Stimulated activated CD4-positive, alpha-beta T cell treated with anti-CD3 and anti-CD28 coated beads, Interleukin-4, amount 100 ng/mL, for 4 hours (primary cell): Measurements from ENCODE around the gene DUSP6.

Experiments
- DNase-seq, 2 experiments: peaks; one replicate each; pipeline ENCODE4 v3.0.0-alpha.2; 2020

Gene DUSP6

DNA sequence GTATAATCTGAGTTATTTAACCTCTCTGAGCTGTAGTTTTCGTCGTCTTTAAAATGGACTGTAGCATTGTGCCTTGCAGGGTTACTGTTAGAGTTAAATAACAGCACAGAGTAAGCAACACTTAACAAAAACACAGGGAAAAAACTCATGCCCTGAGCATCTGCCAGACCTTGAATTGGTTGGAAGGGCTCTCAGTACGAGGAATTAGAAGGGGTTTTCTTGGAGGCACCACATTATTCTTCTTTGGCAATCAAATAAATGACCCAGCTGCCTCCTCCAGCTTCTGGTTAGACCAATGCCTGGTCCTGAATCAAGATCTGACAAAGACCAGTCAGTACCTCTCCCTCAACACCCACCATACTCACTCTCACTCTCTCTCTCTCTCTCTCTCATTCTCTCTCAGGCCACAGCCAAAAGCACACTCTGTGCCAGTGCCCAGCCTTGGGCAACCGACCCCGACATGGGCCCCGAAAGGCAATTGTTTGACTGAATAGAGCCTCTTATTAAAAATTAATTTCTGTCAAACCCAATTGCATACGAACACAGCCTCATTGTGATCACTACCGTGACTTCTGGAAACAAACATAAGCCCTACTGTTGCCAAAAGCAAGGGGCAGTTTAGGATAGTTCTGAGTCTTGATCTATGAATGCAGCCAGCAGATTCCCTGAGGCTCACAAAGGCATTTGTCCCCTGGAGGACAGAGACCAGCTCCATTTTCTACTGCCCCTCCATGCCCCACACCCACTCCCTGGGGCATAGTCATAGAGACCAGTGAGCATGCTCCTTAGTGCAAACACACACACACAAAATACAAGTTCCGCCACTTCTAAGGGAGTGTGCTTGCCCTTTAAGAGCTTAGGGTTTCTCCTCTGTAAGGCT lies 23.9 kb downstream of the DUSP6 start:
- DNase-seq, result no peak

DNA sequence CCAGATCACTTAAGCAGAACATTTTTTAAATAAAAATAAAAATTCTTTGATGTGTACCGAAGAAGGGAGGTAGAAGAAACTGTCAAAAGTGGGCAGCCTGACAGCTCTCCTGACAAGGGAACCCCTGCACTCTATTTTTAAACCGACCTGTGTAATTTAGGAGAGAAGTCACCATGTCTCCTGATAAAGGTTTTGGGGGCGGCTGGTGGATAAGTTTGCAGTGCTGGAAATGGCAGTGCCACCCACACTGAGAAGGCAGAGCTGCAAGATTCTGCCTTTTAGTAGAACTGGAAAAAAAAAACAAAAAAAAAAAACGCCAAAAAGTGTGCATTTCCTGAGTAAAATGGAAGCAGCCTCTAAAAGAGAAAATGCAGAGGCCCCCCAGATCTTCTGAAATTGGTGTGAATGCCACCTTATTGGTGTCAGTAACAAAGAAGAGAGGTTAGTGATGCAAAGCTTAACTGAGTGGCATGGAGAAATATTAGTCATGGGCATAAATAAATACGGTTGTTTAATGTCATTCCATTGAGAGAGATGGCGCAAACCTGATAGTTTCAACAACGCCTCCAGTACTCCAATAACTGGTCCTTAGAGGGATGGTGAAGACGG lies 24.7 kb downstream of the DUSP6 start:
- DNase-seq, result no peak

- DNase-seq, result no peak
Observed at GRCh38 chr12:89326239-89327040, 25.9 kb downstream of the DUSP6 start.

GRCh38 chr12:89325495-89325894 lies 26.8 kb downstream of the DUSP6 start:
- DNase-seq, result no peak

GRCh38 chr12:89324437-89324836 lies 27.9 kb downstream of the DUSP6 start:
- no peak for DNase-seq

DNA sequence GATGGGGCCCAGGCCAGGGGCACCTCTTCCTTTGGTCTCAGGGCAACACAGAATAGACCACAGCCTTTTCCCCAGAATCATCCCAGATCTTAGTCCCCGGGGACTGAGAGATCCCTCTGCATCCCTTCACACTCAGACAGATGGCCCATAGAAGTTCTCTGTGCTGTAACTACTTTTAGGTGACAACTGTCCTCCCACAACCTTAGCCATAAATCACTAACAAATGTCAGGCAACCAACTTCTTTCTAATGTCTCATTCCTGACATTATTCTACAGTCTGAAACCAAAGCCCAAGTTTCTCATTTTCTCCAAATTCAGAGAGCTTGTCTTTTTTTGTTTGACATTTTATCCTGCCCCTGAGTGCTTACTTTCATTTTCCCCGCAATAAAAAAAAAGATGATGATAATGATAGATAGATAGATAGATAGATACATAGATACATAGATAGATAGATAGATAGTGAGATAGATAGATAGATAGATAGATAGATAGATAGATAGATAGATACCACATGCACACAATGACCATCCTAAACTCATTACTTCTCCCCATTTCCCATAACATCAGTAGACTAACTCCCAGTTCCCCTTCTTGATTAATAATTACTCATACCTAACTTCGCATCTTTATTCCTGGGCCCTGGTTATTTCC lies 28.6 kb downstream of the DUSP6 start:
- DNase-seq, result no peak

DNA sequence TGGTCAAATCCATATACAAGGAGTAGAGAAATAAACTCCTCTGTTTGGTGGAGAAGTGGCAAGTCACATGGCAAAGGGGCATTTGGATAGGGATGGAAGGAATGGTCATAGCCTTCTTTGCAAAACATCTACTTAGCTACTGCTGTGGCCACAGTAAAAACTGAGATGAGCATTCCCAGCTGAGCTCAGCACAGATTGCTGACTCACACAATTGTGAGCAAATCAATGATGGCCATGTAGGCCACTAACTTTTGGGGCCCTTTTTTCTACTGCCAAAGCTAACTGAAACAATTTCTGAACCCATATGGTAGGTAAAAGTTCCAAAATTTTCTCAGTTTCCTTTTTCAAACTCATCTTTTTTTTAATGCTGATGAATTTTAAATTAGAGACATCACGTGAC lies 31.6 kb downstream of the DUSP6 start:
- DNase-seq, result no peak

DNA sequence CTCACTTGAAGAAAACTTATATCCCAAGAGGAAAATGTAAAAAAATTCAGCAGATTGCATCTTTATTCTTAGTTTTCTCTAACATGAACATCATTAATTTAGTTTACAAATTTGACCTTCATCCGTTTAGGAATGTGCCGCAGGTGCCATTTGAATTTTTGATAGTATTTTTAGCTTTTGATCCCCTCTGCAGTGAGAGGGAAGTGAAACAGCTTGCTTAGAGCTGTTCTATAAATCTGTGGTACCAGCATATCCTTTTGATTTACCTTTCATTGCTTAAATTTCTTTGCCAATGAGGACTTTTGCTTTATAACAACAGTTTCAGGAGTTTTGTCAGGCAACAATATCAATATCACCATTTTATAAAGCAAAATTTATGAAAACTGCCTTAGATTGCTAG lies 32.7 kb downstream of the DUSP6 start:
- DNase-seq, result no peak

- no peak for DNase-seq
Observed at GRCh38 chr12:89319122-89319521, 33.2 kb downstream of the DUSP6 start.

GRCh38 chr12:89316705-89317139 lies 35.6 kb downstream of the DUSP6 start:
- DNase-seq, result no peak

DNA sequence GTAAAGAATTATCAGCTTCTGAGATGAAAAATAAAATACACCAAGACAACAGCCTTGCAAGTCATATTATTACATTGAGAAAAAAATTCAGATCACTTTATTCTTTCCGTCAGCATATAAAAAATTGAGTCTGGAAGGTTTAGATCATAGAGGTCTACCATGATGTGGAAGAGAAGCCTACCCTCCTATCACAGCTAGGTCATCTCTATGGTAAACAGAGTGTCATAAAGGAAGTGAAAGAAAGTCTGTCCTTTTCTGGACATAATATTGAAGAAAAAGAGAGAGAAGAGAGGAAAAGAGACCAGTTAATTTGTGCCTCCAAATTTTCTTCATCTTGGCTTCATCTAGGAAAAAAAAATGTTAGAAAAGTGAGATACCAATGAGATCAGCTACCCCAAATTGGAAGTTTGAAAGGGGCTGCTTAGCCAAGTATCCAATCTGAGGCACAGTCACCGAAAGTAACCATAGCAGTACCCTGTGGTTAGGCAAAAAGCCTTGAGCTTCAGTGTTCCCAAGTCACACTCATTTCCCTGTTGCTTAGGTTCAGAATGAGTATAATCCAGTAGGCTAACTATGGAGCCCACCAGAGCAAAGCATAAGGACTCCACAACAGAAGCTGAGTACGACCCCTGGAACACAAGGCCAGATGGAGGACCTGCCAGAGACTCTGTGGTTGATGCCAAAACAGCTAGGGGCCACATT lies 38.1 kb downstream of the DUSP6 start:
- no peak for DNase-seq

DNA sequence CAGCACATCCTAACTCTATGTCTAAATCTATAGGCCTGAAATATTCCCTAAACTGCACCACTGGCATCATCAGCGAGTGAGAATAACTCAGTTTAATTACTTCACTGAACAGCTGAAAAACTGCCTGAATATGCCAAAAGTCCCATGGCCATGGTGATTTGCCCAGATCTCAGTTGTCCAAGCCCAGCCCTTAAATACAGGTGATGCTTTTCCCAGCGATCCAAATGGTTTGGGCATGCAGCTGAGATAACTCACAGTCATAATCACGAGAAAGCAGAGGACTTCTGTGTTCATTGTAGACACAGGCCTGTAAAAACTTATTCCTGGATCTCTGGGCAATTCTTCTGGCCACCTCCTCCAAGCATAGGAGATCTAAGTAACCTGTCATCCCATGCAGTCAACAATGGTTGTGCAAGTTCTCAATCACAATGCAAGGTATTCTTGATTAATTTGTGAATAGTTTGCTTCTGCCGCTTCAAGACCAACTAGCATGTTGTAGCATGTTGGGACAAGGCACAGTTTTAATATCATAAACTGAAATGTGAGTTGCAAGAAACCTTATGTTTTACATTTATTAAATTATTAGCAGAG lies 40.5 kb downstream of the DUSP6 start:
- no peak for DNase-seq

GRCh38 chr12:89309815-89310214 lies 42.5 kb downstream of the DUSP6 start:
- no peak for DNase-seq

DNA sequence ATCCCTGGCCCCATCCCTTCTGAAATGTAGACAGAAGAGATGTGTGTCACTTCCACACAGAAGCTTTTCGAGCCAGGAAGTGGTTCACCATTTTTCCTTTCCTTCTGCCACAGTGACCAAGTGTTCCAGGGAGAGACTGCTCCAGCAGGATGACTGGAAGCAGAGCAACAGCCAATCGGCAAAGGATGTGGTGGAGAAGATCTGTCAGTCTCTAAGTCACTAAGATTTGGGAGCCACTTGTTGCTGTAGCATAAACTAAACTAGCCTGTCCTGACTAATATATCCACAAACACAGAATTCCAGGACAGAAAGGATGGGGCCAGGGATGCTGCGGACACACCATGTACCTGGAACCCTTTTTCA lies 42.9 kb downstream of the DUSP6 start:
- DNase-seq, result no peak

DNA sequence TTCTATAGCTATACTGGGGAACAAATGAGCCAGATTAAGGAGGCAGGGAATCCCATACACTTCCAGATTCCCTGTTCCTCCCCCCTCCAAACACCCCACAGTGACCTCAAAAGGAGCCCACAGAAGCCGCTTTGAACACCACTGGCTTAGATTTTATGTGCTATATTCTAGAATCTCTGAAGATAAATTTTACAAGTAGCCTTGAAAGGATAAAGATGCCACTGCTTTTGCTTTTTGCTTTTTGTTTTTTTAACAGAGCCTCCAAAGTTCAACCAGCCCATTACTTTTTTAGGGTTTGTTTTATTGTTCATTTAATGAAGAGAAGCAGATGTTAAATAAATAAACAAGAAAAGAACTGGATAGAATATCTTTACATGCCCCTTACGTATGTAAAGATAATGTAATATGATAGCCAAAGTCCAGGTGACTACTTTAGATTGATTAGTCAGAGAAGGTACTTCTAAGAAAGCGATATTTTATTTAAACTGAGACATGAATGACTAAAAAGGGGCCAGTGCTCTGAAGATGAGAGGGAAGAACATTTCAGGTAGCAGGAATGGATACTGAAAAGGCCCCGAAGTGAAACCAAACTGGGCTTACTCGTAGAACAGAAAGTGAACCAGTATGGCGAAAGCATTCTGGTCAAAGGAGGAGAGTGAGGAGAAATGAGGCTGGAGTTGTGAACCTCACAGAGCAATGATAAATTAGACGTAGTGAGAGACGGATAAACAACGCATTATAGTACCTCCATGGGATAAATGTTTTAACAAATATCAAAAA lies 44.6 kb downstream of the DUSP6 start:
- no peak for DNase-seq

DNA sequence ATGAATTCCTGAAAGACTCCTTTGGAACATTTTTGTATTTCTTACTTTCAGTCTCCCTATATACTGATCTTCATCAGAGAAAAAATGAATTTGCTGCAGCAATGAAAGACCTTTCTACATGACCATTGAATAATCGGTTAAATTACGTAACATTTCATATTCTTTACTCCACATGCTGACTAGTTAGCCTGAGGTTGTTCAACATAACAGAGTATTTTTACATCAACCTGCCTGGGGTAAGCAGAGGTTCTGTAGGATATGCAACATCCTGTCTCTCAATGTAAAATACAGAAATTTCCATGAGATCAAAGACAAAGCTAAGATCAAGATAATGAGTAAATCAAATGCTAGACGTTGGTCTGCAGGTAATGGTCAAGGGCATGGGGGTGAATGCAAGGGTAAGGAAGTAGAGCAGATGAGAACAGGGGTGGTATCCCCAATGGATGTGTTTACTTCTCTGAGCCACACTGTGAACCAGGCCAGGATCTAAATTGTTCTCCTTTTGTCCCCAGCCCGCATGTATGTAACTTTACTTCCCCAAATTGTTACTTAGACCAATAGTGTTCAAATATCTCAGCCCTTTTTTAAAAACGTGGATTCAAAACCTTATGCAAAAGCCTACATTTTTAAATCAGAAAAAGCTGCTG lies 45.4 kb downstream of the DUSP6 start:
- no peak for DNase-seq

- no peak for DNase-seq
Observed at GRCh38 chr12:89305373-89305772, 46.9 kb downstream of the DUSP6 start.

DNA sequence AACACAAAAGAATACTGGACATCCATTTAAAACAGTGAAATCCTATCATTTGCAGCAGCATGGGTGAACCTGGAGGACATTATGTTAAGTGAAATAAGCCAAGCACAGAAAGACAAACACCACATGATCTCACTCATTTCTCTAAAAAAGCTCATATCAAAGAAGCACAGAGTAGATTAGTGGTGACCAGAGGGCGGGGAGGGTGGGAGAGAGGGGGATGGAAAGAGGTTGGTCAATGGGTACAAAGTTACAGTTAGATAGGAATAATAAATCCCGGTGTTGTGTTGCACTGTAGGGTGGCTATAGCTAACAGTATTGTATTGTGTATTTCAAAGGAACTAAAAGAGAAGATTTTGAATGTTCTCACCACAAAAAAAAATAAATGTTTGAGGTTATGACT lies 52.4 kb downstream of the DUSP6 start:
- no peak for DNase-seq

DNA sequence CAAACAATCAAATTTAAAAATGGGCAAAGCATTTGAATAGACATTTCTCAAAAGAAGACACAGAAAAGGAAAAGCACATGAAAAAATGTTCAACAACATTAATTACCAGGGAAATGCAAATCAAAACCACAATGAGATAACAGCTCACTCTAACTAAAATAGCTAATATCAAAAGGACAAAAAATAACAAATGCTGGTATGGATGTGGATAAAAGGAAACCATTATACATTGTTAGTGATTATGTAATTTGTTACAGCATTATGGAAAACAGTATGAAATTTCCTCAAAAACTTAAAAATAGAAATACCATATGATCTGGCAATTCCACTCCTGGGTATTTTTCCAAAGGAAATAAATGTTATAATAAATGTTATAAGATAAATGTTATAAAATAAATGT lies 52.9 kb downstream of the DUSP6 start:
- no peak for DNase-seq
